HG02970 (cell line): ENCODE measurements around the gene RPL6.
"Not testable (repeated sequence)": the region's sequence is repeated elsewhere in the genome, so short reads cannot be mapped to it uniquely, and the experiment has no call there.

Source experiments
- ATAC-seq: cut with Tn5 transposase; IDR thresholded peaks from one replicate; pipeline ENCODE4 v1.9.1; 2021; ENCODE audit warnings: mild to moderate bottlenecking, moderate library complexity, moderate number of reproducible peaks; ENCODE audit not compliant: unreplicated experiment, low FRiP score

RPL6 gene

GRCh38 chr12:112409064-112409905 is at the start of gene RPL6:
Gene RPL6 (minus strand): TSS chr12:112409605. CDS start chr12:112408656, 949 bp downstream.
- ATAC-seq = peak; percentile 77

- ATAC-seq = no peak
Observed at GRCh38 chr12:112458751-112459150, 49.3 kb upstream of the RPL6 start.

GRCh38 chr12:112458330-112458729 is 48.9 kb upstream of the RPL6 start:
- no peak for ATAC-seq

GRCh38 chr12:112457142-112457541 is 47.7 kb upstream of the RPL6 start:
- not testable (repeated sequence) for ATAC-seq

- ATAC-seq = no peak
Observed at GRCh38 chr12:112456029-112456428, 46.6 kb upstream of the RPL6 start.

GRCh38 chr12:112450725-112451124 is 41.3 kb upstream of the RPL6 start:
- no peak for ATAC-seq

- not testable (repeated sequence) for ATAC-seq
Observed at GRCh38 chr12:112448165-112448564, 38.8 kb upstream of the RPL6 start.

GRCh38 chr12:112447106-112447505 is 37.7 kb upstream of the RPL6 start:
- no peak for ATAC-seq

GRCh38 chr12:112446008-112446725 is 36.8 kb upstream of the RPL6 start:
- ATAC-seq = no peak

GRCh38 chr12:112443916-112444315 is 34.5 kb upstream of the RPL6 start:
- no peak for ATAC-seq

- not testable (repeated sequence) for ATAC-seq
Observed at GRCh38 chr12:112440653-112441052, 31.2 kb upstream of the RPL6 start.

- no peak for ATAC-seq
Observed at GRCh38 chr12:112439769-112440168, 30.4 kb upstream of the RPL6 start.

GRCh38 chr12:112438645-112439044 is 29.2 kb upstream of the RPL6 start:
- not testable (repeated sequence) for ATAC-seq

- no peak for ATAC-seq
Observed at GRCh38 chr12:112433551-112433950, 24.1 kb upstream of the RPL6 start.

- no peak for ATAC-seq
Observed at GRCh38 chr12:112431965-112432364, 22.6 kb upstream of the RPL6 start.

GRCh38 chr12:112430929-112431328 is 21.5 kb upstream of the RPL6 start:
- ATAC-seq = no peak

- no peak for ATAC-seq
Observed at GRCh38 chr12:112427760-112428159, 18.4 kb upstream of the RPL6 start.

GRCh38 chr12:112425582-112426382 is 16.4 kb upstream of the RPL6 start:
- no peak for ATAC-seq

GRCh38 chr12:112424126-112424525 is 14.7 kb upstream of the RPL6 start:
- no peak for ATAC-seq

- no peak for ATAC-seq
Observed at GRCh38 chr12:112422531-112422930, 13.1 kb upstream of the RPL6 start.

GRCh38 chr12:112421363-112421762 is 12.0 kb upstream of the RPL6 start:
- ATAC-seq = no peak
